CD4-positive, alpha-beta T cell treated with Interleukin-1 beta for 1 hour (primary cell): Measurements from ENCODE around the gene INCENP.

ENCODE experiments used
- DNase-seq, 2 donors: peaks; one replicate each; pipeline ENCODE4 v3.0.0-alpha.2; 2020 to 2022

The INCENP gene

DNA sequence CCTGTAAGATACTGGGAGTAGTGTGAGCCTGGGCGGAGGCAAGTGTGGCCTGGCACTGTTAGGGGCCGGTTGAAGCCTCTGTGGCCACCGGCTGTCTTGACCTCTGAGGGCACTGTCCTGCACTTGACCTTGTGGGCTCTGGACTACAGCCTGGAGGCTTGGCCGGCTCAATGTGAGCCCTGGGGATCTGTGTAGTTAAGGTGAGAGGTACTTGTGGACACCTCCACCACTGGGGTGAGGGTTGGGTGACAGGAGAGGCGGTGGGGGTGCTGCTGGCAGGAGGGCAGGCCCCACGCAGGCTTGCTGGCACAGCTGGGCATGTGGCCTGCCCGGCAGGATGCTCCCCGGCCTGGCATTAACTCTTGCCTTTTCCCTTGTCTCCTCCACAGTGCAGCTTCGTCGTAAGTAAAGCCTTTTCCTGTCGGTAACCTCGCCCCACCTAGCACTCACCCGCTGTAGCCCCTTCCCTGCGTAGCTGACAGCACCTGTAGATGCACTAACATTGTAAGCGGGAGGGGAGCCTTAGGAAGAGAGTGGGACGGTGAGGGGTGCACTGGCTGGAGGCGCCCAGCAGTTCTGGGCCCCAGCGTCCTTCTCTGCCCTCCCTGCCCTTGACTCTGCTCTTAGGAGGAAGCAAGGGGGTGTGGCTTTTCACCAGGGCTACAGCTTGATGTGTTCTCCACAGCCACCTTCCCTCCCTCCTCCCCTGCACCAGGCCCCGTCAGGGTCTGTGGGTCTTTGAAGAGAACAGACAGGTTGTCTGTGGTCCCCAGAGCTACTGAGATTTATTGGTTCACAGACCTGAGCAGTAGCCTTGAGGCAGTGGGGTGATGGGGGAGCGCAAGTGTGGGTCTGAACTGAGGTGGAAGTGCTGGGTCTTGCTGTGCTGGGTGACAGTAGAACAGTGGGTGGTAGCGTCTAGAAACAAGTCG is 17.6 kb downstream of the INCENP start:
- no peak for DNase-seq

DNA sequence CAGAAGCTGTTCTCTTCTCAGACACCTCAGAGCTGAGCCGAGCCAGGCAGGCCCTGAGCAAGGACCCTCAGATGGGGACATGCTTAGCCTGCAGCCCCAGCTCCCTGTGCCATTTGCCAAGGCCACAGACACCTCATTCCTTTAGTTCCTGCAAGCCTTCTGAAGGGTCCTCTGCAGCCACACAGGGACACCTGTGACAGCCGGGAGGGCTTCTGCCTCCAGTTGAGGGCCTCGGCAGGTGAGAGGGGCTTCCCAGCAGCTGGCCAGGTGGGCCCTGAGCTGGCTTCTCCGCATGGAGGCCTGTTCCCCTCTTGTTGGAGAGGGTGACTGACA is 18.2 kb downstream of the INCENP start:
- DNase-seq, result no peak

DNA sequence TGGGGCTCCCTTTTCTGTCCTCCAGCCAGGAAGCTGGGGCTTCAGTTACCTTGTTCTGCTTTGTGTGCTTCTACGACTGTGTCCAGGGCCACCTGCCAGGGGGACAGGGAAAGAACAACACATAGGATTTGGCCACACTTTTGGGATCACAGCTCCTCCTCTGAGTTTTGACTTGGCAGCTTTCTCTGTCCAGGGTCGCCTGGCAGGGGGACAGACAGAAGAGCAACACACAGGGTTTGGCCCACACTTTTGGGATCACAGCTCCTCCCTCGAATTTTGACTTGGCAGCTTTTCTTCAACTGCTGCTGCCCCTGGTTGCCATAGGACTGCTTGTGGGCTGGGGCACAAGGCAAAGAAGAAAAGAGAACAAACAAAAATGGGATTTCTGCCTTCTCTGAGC is 19.1 kb downstream of the INCENP start:
- no peak for DNase-seq

DNA sequence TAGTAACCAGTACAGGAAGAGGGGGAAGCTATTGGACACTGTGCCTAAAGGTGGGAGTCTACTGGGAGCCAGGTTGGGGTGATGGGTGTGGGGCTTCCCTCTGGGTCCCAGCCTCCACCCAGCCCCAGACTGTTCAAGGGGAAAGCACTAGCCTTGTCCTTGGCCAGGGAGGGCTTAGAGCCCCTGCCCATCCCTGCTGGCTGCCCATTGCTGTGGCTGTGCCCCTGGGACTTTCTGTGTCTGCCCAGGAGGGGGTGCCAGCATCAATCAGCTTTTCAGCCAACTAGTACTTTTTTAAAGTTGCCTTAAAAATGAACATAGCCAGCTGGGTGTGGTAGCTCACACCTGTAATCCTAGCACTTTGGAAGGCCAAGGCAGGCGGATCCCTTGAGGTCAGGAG is 19.9 kb downstream of the INCENP start:
- DNase-seq, result no peak

DNA sequence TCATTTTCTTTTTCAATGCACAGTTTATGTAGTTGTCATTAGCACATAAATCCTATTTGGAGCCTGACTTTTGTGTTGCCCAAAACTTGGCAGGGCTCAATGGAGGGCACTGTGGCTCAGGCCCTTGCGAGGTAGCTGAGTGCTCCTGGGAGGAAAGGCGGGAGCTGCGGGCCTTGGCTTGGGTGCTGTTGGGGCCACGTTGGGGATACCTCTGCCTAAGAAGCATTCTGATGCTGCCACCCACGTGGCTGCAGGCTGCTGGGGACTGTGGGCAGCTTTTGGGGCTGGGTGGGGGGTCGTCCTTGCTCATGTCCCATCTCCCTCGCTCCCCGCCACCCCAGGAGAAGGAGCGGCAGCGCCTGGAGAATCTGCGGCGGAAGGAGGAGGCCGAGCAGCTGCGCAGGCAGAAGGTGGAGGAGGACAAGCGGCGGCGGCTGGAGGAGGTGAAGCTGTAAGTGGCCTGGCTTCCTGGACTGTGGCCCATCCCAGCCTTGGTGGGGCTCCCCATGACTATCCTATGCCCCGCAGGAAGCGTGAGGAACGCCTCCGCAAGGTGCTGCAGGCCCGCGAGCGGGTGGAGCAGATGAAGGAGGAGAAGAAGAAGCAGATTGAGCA is 20.9 kb downstream of the INCENP start:
- DNase-seq, result no peak

DNA sequence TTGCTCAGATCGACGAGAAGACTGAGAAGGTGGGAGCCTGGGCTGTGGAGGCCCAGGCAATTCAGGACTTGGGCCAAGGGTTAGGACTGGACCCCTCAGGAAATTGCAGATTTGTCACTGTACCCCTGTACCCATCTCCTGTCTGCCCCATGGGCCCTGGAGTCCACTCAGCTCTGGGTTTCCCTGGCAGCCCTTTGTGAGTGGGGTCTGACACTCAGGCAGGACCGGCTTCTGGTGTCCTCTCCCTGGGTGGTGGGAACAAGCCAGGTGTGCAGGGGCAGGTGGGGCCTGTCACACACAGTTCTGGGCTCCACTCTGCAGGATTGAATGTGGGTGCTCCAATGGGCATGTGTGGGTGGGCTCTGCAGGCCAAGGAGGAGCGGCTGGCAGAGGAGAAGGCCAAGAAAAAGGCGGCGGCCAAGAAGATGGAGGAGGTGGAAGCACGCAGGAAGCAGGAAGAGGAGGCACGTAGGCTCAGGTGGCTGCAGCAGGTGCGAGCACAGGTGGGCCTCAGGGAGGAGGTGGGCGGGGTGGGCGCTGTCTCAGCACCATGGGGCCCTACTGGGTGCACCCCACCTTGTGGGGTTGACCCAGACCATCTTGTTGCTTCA is 21.6 kb downstream of the INCENP start:
- no peak for DNase-seq

DNA sequence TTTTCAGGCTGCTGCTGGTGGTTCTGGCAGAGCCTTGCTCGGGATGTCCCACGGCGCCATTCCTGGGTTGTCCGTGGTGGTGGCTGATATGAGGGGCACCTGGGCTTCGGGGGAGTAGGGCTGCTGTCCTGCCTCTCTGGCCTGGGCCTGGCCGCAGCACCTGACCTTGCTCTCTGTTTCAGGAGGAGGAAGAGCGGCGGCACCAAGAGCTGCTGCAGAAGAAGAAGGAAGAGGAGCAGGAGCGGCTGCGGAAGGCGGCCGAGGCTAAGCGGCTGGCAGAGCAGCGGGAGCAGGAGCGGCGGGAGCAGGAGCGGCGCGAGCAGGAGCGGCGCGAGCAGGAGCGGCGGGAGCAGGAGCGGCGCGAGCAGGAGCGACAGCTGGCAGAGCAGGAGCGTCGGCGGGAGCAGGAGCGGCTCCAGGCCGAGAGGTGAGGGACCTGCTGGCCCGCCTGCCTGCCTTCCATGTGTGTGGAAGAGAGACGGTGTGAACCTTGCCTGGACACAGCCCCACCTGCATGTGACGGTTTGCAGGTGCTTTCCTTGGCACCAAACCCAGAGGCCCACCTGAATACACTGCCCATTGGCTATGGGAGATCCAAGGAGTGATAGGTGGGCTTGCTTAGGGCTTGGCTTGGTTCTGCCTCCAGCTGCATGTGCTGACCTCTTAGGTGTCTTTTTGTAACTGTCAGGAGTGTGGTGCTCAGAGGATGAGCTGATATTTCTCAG is 22.8 kb downstream of the INCENP start:
- no peak for DNase-seq

DNA sequence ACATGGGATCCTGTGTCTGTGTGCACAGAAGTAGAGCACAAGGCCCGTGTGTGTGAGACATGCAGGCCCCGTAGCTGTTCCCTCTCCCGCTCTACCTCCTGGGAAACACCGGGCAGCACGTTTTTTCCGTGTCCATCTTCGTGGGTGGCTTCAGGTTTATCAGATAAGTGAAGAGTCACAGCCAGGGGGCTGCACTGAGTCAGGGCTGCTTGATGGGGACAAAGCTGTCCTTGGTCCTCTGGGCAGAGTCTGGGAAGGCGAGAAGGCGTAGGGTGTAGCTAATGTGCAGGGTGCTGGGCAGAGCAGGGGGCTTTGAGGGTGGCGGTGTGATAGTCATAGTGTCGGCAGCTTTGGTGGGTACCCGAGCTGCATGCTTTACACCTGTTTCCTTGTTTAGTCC is 23.7 kb downstream of the INCENP start:
- DNase-seq, result no peak

DNA sequence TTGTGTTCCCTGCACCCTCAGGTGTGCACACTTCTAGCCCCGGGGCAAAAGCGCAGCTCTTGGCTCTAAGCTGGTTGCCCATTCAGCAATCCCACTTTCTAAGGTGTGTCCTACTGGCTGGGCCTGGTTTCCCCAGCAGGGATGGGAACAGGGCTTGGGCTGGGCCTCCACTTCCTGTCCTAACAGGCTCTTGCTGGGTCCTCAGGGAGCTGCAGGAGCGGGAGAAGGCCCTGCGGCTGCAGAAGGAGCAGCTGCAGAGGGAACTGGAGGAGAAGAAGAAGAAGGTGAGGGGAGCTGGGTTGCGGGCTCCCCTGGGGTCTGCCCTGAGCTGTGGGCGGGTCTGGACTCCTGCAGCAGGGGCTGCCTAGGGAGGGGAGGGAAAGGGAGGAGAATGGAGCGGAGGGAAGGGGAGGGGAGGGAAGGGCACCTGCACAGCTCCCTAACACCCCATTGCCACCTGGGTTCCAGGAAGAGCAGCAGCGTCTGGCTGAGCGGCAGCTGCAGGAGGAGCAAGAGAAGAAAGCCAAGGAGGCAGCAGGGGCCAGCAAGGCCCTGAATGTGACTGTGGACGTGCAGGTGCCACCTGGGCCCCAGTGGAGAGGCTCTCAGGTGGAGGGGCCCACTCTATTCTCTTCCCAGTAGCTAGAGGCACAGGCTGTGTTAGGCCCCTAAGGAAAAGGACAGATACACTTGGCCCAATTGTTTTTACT is 24.6 kb downstream of the INCENP start:
- no peak for DNase-seq

DNA sequence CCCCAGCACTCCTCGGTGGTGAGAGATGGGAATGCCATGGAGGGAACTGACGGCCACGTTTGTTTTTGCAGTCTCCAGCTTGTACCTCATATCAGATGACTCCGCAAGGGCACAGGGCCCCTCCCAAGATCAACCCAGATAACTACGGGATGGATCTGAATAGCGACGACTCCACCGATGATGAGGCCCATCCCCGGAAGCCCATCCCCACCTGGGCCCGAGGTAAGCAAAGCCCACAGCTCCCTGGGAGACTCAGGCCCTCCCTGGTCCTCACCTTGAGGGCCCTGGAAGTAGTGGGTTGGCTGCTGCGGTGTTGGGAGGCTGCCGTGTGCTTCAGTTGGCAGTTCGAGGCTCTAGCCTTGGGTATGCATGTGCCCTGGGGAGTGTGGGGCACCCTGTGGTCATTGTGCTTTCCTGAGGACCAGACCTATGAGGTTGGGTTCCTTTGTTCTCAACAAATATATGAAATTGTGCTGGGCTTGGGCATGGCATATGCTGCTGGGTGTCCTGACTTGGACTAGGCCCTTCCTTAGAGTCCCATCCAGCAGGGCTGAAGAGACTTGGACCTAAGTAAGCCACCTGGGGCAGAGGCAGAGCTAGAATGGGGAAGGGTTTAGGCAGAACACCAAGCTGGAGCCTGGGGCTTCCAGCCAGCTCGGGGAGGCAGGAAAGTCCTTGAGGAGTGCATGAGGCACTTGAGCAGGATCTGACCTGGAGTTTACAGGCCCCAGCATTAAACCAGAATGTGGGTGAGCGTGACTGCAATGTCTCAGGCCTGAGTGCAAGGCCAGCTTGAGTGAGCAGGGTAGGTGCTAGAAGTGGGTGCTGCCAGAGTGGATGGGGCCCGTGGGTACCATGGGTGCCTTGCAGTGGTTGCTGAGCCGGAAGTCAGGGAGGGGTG is 26.4 kb downstream of the INCENP start:
- no peak for DNase-seq

DNA sequence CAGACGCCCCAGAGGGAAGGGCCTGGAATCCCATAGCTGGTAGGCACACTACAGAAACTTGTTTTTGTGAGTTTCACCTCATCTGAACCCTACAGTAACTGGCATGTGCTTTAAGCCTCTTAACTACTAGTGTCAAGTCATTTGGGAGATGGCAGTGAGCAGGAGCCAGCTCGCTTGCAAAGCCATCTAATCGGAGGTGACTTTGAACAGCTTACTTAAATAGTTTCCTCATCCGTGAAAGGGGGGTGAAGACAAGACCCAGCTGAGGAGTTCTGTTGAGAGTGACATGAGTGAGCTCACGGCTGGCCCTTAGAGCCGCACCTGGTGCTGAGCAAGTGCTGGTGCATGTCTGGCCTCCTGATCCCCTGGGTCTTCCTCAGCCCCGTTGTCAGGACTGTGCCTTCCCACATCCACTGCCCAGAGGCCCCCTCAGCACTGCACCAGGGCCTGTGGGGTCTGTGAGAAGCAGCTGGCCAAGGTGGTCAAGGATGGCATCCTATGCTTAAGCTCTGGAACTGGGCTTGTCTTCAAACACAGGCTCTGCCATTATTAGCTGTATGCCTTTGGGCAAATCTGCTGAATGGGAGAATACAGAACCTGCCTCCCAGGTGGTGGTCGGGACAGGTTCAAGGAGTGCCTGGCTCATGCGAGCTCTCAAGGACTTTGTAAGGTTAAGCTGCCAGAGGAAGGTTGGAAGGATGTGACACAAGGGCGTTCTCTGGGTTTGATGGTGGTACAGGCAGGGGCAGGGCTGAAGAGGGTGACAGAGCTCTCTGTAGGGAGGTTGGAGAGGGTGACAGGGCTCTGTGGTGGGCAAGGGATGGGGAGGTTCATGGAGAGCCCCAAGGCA is 27.3 kb downstream of the INCENP start:
- DNase-seq, result no peak

DNA sequence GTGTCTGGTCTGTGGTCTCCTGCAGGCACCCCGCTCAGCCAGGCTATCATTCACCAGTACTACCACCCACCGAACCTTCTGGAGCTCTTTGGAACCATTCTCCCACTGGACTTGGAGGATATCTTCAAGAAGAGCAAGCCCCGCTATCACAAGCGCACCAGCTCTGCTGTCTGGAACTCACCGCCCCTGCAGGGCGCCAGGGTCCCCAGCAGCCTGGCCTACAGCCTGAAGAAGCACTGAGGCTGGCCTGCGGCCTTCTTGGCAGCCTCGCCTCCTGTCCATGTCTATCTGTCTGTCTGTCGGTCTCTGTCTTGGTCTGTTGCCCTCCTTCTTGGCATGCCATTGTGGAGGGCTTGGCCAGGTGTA is 27.9 kb downstream of the INCENP start:
- DNase-seq, result no peak

DNA sequence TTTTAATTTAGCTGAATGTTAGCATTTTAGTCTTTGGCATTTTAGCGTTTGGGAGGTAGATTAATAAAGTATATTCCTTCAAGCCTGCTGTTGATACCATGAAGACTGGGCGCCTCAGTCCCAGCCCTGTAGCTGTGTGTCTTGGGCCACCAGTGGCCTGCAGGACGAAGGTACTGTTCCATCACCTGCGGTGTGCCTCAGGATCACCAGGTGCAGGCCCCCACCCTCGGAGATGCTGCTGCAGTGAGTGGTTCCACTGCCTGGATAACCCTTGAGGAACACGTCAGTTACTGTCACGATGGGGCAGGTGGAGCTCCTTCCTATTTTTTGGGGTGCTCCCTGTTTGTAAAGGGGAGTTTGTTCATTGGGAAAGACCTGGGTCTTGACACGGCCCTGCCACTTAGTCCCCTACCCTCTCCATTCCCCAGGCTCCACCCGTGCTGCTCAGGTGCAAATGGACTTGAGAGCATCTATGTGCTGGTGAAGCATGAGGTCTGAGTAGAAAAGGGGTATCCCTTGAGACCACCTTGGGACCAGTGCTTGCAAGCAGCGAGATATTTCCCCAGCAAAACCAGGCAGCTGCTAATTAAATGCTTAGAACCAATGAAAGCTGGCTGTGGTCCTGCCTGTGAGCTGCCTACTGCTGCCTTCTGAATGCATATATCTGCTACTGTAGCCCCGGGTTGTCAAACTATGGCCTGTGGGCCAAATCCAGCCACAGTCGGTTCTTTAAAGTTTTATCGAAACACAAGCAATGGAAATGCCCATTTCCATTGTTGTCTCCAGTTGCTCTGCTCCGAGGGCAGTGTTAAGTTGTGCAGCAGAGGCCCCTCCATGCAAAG is 28.7 kb downstream of the INCENP start:
- DNase-seq, result no peak

DNA sequence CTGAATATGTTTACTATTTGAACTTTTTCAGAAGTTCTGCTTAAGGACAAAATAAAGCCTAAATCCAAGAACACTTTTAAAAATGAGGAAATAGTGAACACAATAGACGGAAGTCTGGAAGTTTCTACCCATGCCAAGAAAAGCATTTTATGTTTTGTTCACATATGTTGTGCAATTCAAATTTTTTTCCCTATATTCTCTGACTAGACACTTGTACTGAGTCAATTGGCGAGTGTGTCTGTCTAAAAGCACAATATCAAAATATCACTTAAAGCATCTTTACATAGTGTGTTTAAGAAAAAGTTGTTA is 29.2 kb downstream of the INCENP start:
- DNase-seq, result no peak

DNA sequence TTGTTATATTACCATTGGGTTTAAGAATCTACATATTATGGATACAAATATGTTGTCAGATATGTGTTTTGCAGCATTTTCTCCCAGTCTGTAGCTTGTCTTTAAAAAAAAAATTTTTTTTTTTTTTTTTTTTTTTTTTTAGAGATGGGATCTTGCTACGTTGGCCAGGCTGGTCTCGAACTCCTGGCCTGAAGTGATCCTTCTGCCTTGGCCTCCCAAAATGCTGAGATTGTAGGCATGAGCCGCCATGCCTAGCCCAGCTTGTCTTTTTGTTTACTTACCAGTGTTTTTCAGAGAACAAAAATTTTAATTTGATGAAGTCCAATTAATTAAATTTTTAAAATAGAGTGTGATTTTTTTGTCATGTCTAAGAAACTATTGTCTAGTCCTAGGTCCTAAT is 29.8 kb downstream of the INCENP start:
- DNase-seq, result no peak

DNA sequence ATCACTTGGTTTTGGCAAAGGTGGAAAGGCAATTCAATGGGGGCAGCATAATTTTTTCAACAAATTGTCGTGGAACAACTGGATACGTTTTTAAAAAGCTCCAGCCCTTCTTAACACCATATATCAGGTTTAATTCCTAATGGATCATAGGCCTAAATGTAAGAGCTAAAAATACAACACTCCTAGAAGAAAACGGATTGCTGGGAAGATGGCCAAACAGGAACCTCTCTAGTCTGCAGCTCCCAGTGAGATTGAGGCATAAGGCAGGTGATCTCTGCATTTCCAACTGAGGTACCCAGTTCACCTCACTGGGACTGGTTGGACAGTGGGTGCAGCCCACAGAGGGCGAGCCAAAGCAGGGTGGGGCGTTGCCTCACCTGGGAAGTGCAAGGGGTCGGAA is 33.8 kb downstream of the INCENP start:
- DNase-seq, result no peak

DNA sequence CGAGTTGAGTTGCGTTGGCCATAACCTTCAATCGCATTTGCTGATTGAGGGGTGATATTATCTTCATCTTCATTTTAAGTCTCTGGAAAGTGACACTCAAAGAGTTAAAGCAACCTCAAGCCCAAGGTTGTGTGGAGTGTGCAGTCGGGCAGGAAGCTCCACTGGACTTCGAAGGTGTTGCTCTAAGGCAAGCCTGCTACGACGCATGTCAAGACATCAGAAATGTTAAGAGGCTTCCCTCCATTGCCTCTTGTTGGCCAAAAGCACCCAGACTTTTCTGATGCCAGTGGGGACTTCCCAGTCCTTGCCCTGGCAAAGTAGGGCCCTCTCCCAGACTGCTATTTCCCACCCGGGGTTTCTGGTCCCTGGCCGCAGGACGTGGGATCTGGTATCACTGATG is 42.6 kb downstream of the INCENP start:
- no peak for DNase-seq

DNA sequence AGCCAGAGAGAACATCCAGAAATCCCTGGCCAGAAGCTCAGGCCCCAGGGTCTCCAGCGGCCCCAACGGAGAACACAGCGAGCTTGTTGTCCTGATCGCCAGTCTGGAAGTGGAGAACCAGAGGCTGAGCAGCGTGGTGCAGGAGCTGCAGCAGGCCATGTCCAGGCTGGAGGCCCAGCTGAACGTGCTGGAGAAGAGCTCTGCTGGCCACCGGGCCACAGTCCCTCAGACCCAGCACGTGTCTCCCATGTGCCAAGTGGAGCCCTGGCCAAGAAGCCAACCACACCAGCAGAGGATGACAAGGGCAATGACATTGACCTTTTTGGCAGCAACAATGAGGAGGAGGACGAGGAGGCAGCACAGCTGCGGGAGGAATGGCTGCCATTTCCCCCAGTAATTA is 45.6 kb downstream of the INCENP start:
- no peak for DNase-seq

DNA sequence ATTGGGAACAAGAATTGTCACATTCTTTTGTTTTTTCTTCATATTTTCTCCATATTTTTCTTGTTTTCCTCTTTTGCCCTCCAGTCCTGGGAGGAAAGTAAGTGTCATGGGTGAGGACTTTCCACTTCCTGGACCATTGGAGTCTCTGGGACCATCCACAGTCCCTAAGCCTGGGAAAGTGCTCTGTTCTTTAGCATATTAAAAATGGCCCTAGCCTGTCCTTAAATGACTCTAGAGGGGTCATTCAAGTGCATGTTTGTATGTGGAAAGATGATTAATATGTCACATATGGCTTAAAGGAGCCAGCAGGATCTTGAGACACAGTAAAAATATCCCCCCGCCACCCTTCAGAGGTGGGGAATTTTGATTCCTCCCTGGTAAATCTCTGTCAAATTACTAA is 46.1 kb downstream of the INCENP start:
- no peak for DNase-seq

DNA sequence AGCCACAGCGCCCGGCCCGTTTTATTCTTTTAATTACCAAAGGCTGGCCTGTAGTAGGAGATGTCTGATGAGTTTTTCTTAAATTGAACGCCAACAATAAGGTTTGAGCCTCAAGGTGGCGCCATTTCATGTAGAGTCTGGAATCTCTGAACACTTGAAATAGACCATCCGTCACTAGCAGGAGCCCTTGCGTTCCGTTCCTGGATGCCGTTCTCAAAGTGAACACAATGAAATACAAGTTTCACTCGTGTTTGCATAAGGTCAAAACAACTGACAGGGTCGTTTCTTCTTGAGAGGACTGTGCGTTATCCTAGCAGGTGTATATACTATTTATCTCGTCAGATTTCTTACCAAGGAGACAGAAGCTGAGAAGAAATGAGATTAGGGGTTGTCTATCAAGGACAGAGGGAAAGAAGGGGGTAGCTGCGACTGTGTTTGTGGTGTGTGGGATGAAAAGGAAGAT is 47.5 kb downstream of the INCENP start:
- DNase-seq, result peak; percentile 57 to 72
